Subcutaneous adipose tissue (tissue), 4 donors: ENCODE results near the gene FAM78A. TPM values are rescaled to one million over a fixed set of nuclear protein-coding genes. Genes with fewer than 3 reads are reported as not detected.

Source experiments
- CTCF ChIP-seq: fragments of 450-650 bp; IDR thresholded peaks from one replicate; pipeline ENCODE4 v1.5.1; 2016; ENCODE audit warnings: low read depth, mild to moderate bottlenecking, control low read depth, antibody characterized with exemption, moderate library complexity
- total RNA-seq, 4 donors: library from RNA; depleted of rRNA; stranded (reverse); fragments of >200 nt; gene quantifications; one replicate each; pipeline ENCODE4 v1.1.0, GENCODE V29; 2016

Gene FAM78A
- total RNA-seq, 4 donors from 2014 or later, result 2.3 to 8.2 (median 3.2) TPM

- no peak for TF ChIP-seq CTCF
Measured at GRCh38 chr9:131236761-131237160, 39.5 kb downstream of the FAM78A start.

GRCh38 chr9:131236161-131236560, 40.1 kb downstream of the FAM78A start:
- no peak for TF ChIP-seq CTCF

GRCh38 chr9:131235480-131235851, 40.8 kb downstream of the FAM78A start:
- no peak for TF ChIP-seq CTCF

- TF ChIP-seq CTCF, result no peak
Measured at GRCh38 chr9:131234799-131235479, 41.4 kb downstream of the FAM78A start.

GRCh38 chr9:131233995-131234394, 42.3 kb downstream of the FAM78A start:
- no peak for TF ChIP-seq CTCF

- no peak for TF ChIP-seq CTCF
Measured at GRCh38 chr9:131233556-131233955, 42.8 kb downstream of the FAM78A start.

GRCh38 chr9:131228988-131229387, 47.3 kb downstream of the FAM78A start:
- no peak for TF ChIP-seq CTCF
